Right renal cortex interstitium (tissue), 3 donors: ENCODE measurements around the gene NRP1. TPM values are rescaled to one million over a fixed set of nuclear protein-coding genes. Genes with fewer than 3 reads are reported as not detected.

ENCODE experiments used
- DNase-seq, 3 donors: peaks; one replicate each; pipeline ENCODE4 v3.0.0-alpha.2; 2013; ENCODE audit warnings: low read depth in 3 of 3, low spot score in 2 of 3
- polyA plus RNA-seq, 3 donors: library from polyadenylated mRNA; unstranded; fragments of 120-200 nt; gene quantifications; one replicate each; pipeline ENCODE4 v1.2.1, GENCODE V29; 2013; ENCODE audit not compliant: insufficient read length in 3 of 3

NRP1 gene
- polyA plus RNA-seq, 3 donors = 141 to 165 (median 160) TPM

DNA sequence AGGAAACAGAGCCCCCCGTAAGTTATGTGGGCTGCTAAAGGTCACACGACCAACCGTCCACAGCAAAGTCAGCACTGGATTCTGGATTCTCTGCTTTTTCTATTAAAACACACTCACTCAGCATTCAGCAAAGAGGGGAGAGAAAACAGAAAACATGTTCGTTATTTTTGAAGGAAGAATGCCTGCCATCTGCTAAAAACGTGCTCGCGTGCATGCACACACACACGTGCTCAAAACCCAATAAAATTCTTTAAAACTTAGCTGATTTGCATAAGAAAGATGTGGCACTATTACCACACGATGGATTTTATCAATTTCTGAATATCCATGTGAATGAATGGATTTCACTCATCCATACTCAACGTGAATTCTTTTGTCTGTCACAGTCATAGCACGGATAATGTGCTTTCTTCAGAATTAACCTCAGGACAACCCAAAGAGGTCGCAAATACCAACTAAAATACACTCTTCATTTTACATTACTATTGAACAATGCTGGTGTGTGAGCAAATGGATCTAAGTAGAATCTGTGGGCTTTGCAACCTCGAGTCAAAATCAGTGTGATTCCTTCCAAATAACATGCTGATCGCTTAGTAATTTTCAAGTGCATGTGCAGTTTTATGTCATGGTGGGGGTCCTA, 40.8 kb downstream of the NRP1 start:
- DNase-seq = no peak

DNA sequence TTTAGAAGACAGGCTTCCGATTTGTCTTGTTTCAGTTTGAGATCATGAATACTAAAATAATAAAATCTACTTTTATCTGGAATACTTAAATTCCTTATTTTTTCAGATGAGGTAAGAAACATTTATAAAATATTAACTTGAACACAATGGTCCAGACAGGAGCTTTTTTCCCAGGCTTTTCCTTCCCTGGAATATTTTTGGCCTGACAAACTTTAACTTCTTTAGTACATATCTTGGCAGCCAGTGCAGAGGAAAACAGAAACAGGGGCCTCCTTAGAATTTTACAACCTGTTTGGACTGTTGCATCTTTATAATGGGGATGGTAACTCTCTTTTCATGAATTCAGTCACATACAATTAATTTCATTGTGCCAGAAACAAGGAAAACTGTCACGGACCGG, 41.4 kb downstream of the NRP1 start:
- no peak for DNase-seq

DNA sequence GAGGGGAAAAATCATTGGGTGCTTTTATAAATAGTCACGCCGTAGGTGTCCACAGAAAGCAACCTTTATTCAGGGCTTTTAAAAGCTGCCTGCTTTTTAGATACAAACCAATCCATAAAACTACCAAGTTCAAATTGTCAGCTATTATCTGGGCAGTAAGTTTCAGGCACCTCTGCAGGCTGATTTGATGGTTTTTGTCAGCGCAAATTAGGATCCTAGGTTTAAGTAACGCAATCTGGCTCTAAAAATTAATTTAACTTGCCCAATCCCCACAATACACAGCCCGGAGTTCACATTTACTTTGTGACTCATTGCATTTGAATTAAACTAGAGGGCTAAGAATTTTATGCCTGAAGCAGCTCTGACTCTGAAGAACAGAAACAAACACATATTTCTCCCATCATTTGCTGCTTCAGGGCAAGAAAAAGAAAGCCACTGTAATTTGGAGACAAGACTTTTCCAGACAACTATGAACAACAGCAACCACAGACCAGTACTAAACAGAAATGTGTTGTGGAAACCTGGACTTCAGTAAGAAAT, 43.3 kb downstream of the NRP1 start:
- no peak for DNase-seq

DNA sequence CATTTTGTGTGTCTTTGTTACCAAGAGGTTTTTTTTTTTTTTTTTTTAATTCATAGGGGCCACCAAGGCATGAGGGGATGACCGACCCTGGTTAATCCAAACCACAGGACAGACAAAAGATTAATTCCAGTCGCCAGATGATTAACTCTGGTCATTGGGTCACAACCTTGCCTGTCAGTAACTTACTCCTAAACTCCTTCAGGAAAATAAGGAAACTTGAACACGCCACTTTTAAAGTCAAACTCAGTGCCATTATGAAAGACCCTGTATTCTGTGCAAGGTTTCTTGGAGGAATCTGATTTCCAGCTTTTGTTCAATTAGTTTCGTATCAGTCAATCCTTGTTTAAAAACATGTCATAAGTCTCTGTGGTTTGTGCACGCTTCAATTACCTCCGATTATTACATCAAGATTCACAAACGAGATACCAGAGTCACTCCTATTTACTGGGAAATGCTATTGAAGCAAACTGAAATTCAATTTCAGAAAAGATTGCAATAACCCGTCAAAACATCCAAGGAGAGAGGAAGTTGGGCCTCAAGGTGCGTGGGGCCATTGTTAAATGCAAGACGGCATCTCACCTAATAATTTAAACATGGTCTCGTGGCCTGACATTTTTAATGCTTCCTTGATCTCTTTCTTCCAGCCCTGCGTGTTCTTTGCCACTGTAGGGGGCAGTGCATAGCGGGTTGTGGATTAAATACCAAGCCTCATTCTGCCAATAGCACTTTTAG, 44.0 kb downstream of the NRP1 start:
- no peak for DNase-seq

DNA sequence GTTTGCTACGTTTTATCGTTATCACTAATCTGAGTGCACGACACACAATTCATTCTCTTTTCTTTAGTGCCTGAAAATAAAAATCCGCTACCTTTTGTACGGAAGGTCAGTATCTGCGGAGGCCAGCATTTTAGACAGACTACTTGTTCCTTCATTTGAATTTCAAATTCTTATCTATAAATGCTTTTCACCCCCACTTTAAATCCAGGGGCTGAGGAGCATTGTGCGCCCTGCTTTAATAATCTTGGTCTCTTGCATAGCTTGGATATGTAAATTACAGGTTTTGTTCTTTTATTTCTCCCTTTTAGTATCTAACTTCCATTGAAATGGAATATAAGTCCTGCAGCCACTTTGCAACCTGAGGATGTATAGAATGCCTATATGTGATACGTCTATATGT, 44.7 kb downstream of the NRP1 start:
- DNase-seq = no peak

DNA sequence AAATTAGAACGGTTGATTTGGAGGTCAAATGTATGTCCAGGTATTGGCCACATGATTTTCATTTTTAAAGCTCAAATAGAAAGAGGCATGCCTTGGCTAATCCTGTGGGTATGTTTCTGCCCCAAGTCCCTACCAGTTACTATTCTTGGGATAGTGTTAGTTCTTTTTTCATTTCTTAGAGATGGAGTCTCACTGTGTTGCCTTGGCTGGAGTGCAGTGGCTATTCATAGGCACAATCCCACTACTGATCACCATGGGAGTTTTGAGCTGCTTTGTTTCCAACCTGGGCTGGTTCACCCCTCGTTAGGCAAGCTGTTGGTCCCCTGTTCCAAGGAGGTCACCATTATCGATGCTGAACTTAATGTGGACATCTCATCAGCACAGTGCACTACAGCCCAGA, 46.3 kb downstream of the NRP1 start:
- no peak for DNase-seq

DNA sequence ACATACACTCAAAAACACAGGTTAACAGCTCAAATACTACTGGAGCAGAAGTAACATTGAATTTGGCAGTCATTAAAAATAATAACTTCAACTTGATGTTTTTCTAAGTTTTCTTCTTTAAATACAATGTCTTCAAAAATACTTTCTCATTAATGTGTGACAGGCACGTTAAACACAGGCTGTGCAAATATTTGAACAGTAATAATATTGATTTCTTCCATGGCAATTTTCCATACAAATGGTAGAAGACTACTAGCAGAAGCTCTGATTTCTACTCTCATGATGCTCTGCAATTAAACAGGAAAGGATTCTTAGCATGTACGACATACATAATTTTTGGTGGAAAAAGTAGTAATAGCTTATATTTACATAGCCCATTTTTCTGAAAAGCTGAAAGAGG, 47.4 kb downstream of the NRP1 start:
- no peak for DNase-seq

DNA sequence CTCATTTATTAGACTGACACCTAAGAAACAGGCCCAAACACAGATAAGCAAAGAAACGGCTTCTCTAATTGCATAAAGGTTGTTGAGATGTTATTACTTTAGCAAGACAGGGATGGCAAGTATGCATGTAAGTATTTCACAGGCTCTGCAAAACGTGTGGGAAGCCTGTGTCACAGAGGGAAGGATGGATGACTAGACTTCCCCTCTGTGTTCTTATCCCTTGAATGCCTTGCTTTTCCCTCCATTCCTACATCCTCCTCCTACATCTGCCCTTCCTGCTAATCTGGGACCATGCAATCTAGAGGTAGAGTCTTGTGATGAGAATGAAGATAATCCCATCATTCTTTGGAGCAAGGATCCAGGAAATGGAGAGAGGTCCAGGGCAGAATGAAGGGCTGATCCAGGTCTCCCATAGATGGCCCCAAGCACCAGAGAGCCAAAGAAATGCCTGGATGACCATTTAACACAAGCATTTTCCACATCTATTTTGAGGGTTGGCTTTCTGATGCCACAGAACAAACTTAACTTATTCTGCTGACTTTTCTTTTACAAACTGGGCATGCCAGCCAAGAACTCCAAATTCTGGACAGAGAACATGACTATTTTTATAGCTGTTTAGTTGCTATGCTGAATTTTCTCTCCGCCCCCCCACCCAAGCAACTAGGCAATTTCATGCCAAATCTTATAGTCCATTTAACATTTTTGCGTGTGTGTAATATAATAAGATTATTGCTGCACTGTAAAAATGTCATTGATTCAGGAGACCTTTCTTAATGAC, 48.1 kb downstream of the NRP1 start:
- DNase-seq = no peak

DNA sequence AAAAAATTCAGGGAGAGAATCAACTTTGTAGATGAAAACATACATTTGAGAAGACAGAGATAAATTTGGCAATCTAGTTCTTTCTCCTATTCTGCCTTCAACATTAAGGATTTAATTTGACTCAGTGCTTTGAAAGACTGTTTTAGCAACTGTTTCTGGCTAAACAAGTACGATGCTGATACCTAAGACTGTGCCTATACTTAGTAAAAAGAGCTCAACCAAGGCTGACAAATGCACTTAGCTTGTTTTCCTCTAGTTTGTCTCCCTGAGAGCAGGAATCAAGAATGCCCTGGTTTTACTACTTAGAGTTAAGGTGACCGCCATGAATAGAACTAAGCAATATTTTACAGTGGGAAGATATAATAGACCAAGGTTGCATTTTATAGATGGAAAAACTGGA, 49.5 kb downstream of the NRP1 start:
- no peak for DNase-seq

DNA sequence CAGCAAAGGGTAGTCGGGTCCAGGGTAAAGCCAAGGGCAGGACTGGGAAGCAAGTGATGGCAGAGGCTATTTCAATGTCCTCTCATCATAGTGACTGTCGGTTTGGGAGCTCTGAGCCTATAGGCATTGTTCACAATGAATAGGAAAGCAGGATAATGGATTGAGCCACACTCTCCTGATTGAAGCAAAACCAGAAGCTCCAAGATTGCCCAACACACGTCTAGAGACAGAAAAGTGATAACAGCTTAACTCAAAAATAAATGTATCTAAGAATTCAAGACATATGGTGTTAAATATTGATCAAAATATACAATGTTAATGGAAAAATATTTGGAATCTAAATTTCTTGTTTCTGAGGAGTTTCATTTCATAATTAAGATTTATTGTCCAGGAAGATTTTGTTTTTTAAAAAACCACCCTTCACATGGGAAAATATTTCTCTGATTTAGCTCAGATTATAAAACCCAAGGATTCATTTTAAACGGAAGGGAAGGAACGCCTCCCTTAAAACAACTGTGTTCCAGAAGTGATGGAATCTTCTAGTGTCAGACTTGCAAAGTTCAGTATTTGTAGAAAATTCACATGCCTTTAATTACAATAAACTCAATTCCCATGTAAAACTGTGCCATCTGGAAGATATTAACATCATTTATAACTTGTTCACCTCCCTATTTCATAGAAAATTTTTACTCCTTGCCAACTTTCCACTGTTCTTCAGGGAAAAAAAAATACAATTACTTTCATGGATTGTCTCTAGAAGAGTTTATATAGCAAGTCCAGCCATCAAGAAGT, 54.5 kb downstream of the NRP1 start:
- DNase-seq = no peak

DNA sequence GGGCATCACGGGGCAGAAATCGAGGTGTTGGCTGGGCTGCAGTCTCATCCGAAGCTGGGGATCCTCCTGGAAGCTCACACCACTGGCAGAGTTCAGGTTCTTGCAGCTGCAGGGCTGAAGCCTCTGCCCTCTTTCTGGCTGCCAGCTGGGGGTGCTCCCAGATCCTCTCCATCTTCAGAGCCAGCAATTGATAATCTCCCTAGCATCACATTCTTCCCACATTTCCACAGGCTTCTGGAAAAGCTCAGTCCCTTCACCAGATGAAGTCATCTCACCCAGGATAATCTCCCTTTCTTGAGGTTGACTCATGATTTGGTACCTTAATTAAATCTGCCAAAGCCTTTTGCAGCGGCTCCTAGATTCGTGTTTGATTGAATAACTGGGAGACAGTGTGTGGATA, 55.2 kb downstream of the NRP1 start:
- no peak for DNase-seq

DNA sequence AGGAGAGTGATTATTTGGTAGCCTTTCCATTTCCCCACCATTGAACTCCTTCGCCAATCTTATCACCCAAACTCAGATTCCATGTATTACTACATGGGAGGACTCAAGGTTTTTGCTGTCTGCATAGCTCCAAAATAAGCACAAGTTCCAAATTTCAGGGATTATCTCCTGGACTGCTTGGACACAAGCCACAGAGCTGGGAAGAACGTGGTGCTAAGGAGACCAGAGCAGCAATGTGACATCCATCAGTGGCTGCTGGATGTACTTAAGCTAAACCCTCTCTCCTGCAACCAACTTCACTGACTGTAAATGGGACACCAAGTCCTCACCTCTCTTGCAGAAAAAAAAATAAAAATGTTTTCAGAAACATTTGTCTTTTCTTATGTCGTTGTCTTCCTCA, 56.3 kb downstream of the NRP1 start:
- no peak for DNase-seq

DNA sequence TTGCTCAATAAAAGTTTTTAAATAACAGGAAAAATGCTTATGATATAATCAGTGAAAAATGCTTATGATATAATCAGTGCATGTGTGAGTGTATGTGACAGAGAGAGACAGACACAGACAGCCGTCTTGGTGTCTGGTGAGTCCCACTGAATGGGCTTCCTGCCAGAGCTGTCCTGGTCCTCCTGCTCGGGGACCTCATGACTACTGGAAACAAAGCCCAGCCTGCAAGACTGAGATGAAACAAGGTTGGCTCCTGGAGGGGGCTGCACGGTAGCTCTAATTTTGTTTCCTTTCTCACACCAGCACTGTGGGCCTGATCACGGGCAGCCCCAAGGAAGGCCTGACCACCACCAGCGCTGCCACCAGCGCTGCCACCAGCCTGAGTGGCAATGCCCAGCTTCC, 57.3 kb downstream of the NRP1 start:
- no peak for DNase-seq

DNA sequence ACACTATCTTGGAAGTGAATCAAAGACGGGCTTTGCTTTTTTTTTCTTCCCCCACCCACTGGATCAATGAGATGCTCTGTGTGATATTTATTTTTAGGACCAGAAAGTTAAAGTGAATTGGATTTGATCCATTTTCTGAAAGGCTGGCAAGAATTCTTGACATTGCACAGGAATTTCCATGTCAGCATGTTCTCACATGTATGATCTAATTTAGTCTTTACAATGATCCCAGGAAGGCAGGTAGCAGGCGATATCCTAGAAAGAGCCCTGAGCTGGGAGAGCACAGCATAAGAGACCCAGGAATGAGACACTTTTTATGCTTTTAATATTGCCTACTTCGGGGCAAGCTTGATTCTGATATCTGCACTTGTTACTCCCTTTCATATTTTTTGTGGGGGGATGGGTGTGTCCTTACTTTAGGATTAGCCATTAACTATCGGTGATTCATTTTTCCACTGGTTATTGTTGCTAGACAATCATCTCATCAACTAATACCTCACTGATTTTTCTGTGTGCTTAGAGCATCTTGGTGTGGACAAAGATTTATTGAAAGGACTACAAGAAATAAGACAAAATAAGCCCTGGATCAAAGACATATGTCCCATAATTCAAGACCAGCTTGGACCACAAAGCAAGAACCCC, 58.1 kb downstream of the NRP1 start:
- DNase-seq = no peak

DNA sequence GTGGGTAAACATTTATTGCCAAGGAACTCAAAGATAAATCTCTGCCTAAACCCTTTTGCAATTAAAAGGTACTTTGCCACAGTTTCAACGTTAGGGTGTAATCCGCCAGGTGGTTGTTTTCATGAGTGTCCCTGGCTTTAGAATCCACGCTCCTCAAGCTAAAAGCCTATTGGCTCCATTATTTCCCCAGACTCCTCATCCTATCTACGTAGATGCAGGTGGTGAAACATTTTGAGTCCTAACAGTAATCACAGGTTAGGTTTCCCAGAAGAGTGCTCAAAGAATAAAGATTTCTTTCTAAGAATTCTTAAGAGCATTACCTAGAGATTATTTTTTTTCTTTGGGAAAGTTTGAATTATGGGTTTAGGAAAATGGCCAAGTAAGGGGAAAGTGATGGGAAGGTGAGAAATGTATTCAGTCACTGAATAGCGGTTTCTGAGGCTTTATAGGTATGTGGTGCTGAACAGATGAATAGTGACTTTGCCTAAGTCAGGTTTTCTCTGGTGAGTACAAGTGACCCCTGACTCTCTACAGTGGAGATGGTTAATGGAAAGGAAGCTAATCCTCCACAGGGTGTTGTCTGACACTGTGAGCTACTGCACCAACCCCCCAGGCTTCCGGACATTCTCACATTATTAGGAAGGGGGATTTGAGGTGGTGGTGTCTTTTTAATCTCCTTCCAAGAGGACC, 60.2 kb downstream of the NRP1 start:
- no peak for DNase-seq

DNA sequence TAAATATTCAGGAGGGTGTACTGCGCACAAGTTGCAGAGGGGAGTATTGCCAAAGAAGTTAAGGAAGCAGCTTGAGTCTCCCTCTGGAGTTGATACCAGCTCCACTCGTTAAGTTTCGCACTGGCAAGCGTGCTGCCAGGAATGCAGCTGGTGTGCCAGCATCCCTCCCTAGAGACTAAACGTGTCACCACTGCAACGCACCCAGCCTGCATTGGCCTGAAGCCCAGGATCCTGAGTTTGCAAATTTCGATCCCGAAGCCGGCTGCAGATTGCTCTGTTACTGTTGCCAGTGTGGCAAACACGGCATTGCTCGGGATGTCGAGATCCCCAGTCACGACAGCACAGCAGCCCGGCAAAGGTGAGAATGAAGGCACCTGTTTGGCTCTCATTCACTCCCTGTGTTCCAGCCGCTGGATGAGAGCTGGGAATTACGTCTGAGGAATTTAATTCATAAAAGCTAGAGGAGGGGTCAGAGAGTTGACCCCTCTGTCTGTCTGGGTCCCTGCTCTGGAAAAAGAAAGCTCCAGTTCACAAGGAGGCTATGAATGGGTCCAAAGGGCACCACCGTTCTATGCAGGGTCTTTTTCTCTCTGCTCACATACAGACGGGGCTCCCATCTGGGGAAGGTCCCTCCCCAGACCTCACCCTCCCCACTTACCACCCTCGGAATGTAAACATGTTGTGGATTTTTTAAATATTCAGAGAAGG, 61.0 kb downstream of the NRP1 start:
- no peak for DNase-seq

DNA sequence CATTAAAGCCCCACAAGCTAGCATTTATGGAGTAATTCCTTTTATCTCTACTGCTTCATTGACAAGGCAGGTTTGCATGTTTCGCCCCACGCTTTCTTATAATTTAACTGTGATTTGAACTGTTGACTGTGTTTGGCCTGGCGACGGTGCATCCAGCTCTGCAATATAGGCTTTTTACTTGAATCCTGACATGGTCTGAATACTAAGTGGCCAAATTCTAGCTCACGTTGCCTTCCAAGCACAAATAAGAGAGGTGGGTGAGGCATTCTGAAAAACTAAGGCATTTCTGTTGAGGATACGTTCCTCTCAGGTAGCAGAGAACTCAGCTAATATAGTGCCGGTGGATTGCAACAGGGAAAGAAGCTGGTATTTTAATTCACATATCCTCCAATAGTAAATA, 61.8 kb downstream of the NRP1 start:
- DNase-seq = no peak

DNA sequence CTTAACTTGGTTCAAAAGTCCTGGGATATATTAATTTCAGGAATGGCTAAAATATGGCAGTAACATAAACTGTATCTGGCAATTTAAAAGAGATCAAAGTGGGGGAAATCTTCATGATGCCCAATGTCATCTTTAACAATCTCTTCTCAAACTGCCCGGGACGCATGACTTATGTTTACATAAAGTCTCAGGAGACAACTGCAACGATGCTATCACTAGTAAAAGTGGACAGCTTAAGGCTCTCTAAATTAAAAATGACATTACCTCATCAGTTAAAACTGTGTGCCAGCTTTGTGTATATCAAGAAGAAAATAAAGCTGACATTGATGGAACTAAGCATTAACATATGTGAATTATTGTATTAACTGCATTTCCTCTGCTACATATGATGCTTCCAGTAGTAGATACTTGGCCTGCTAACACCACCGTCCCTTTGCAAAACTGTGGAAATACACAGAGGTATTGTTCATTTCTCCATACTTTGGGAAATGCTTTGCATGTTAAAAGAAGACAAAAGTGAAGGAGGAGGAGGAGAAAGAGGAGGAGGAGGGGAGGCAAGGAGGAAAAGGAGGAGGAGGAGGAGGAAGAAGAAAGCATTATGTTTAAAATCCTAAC, 62.4 kb downstream of the NRP1 start:
- DNase-seq = no peak

DNA sequence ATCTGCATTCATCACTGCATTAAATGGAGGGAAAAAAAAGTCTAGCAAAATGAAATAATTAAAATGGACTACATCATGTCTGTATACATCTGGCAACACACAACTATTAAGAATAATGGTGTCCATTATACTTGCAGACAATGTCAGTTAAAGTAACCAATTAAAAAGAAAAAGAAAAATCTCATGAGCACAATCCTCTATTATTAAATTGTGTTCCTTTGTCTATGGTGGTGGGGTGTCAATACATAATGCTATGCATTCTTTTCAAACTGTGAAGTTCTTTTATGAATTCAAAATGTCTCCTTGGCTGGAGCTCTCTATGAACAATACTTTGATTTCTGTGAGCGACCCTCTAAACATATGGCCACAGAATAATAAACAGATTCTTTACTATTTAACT, 63.5 kb downstream of the NRP1 start:
- DNase-seq = no peak
